Iris pigment epithelial cell (primary cell): ENCODE measurements around the gene CALML6.
"Not testable (repeated sequence)": the region's sequence is repeated elsewhere in the genome, so short reads cannot be mapped to it uniquely, and the experiment has no call there.

Source experiments
- DNase-seq: peaks from one replicate; pipeline ENCODE4 v3.0.0-alpha.2; 2011; ENCODE audit warnings: low read depth

Gene CALML6

GRCh38 chr1:1925437-1926345 lies 10.6 kb downstream of the CALML6 start:
- DNase-seq: no peak

DNA sequence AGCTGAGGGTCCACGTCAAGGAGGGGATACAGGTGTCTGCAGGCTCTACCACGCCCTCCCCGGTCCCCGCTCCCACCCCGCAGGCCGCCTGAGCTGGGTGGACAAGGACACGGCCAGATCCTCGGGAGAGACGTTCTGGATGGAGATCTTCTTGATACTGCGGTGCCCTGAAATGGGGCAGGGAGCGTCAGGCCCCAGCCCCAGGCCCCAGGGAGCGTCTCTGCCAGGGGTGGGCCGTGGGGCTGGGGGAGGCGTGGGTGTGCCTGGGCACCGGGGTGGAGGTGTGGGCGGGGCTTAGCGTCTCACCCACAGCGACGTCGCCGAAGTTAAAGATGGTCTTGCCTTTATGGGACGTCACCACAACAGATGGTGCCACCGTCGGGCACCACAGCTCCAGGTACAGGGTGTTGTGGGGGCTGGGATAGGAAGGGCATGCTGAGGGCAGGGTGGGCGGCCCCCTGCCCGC lies 11.3 kb downstream of the CALML6 start:
- DNase-seq: no peak

DNA sequence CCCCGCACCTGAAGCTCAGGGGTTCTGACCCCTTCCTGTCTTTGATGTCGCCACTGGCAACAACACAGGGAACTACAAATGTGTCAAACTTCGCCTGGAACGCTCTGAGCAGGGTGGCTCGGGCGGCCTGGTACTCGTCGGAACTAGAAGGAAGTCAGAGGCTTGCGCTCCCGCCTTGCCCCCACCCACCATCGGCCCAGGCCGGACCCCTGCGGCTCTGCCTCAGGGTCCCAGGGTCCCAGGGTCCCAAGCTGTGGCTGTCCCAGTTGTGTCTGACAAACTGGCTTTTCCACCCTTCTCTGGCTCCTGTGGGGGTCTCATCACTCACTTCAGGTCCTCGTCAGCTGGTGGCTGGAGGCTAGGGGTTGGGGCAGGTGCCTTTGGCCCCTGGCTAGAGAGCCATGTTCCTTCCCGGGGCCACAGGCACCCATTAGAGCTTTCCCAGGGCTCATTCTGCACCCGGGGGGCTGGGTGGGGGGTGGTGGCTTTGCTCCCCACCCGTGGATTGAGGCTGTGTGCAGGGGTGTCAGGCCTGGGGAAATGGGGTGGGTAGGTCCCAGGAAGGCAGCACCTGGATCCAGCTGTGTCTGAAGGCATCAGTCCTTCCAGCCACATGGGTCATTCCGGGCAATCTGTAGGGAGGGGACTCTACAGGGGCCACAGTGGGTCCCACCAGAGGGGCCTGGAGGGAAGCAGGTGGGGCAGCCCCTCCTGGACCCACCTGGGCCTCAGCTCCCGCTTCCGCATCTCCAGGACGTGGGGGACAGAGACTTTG lies 12.0 kb downstream of the CALML6 start:
- no peak for DNase-seq

GRCh38 chr1:1927751-1928150 lies 12.7 kb downstream of the CALML6 start:
- no peak for DNase-seq

DNA sequence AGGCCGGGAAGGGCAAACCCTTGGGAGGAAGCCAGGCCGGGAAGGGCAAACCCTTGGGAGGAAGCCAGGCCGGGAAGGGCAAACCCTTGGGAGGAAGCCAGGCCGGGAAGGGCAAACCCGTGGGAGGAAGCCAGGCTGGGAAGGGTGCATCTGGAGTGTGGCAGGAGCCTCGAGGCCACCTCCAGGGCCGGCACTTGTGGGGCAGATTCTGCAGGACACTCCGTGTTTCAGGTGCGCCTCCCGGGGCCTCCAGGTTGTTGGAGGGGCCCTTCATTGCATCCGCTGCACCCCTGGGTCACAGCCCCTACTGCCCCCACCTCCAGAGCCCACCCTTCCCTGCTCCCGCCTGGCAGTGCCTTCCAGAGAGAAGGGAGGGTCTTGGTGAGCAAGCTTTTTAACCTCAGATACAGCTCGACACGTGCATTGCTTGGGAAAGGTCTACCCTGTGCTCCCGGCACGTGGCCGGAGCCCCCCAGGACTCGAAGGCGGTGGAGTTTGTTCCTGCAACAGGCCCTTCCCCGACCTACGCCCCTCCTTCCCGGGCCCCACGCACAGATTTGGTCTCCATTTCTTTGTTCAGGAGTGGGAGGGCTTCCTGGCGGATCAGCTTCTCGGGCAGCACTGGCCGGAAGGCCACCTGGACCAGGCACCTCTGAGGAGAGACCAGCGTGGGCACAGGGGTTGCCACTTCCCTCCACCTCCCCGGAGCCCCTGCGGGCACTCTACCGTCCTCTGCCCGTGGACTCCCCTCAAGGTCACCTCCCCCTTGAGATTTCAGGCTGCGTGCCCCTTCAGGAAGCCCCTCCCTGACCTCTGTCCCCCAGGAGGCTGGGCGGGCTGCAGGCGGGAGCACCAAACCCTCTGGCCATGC lies 13.4 kb downstream of the CALML6 start:
- DNase-seq: no peak

GRCh38 chr1:1929102-1929638 lies 14.1 kb downstream of the CALML6 start:
- DNase-seq: no peak

DNA sequence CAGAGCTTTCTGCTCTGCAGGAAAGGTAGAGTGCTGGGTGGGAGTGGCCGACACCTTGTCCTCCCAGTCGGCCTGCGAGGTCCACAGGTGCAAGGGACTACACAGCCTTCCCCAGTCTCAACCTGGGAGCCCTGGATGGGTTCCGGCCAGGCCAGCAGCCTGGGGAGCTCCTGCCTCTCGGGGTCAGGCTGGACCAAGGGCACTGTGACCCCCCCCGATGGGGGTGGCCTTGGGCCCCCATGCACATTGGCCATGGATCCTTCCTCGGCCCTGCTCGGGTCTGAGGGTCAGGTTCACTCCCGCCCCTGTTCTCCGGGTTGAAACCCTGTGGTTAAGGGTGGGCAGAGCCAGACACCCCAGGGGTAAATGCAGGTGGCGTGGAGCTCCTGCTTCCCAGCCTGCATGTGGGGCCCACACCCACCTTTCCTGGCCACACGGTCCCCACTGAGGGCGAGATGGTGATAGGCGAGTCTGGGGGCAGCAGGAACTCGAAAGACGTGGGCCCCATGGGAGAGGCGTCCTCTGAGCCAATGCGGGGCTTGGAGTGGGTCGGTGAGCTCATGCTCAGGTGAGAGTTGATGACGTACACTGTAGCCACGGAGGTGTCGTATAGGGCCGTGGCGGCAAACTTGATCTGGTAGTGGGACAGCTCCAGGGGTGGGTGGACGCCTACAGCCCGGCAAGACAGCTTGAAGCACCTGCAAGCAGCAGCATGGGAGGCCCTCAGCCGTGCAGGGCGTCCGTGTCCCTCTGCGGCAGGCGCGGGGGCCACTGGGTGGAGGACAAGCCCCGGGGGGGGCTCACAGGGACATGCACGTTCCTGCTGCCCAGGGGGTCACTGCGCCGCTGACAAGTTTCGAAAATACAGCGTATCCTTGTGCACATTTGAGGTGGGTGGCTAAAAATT lies 14.8 kb downstream of the CALML6 start:
- DNase-seq: no peak

DNA sequence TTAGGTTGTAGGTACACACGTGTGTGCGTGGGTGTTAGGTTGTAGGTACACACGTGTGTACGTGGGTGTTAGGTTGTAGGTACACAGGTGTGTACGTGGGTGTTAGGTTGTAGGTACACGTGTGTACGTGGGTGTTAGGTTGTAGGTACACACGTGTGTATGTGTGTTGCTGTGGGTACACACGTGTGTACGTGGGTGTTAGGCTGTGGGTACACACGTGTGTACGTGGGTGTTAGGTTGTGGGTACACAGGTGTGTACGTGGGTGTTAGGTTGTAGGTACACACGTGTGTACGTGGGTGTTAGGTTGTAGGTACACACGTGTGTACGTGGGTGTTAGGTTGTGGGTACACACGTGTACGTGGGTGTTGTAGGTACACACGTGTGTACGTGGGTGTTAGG lies 19.8 kb downstream of the CALML6 start:
- not testable (repeated sequence) for DNase-seq

DNA sequence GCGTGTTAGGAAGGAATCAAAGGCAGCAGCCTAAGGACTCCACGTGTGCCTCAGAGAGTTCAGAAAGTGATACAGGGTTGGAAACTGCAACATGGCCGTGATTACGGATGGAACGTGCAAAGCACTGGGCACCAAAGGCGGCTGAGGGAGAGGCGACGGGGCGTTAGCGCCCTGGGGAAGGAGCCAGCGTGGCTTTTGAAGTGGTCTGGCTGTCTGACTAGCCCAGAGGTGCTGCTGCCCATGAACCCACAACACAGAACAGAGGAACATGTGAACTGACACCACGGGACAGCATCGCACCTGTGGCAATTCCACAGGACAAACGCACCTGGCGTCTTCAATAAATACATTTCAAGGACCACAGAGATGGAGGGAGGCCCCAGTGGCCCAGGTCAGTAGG lies 22.0 kb downstream of the CALML6 start:
- no peak for DNase-seq

GRCh38 chr1:1937549-1938275 lies 22.7 kb downstream of the CALML6 start:
- DNase-seq: no peak

DNA sequence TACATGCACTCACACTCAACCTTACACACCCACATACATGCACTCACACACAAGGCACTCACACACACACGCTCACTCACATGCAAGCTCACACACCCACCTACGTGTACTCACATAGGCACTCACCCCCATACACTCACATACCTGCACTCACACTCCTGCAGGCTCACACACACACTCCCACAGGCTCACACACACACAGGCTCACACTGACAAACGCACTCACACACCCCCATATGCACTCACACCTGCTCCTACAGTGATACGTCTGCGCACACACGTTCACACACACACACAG lies 23.2 kb downstream of the CALML6 start:
- DNase-seq: no peak

- DNase-seq: no peak
These were observed 23.7 kb downstream of the CALML6 start for GRCh38 chr1:1938613-1939295.

DNA sequence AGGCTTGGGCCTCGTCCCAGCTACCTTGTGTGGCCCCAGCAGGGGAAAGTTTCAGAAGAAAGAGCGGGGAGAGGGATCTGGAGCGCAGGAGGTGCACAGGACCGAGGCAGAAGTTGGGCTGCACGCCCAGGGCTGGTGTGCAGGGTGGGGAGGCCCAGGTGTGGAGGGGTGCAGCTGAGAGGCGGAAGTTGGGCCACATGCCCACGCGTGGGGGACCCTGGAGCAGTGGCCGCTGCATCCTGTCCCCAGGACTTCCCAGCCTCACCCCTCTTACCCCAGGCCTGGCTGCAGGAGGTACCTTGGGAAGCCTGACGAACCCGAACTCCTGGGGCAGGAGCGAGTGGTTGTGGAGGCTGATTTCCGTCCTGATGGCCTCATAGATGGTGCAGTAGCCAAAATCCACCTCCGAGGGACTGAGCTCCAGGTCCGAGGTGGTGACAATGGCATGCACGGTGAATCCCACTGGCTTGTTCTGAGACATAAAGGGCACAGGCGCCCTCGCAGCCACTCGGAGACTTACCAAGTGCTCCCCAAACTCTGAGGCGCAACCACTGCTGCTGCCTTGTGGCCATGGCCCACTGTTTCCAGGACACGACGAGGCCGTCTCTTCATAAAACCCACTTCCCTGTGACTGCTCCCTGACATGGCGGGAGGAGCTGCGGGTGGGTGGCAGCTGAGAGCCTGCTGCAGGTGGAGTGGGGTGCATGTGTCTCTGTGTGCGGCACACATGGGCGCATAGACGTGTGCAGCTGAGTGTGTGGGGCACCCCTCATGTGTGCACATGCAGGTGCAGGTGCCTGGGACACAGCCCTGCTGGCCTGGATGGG lies 24.4 kb downstream of the CALML6 start:
- no peak for DNase-seq

DNA sequence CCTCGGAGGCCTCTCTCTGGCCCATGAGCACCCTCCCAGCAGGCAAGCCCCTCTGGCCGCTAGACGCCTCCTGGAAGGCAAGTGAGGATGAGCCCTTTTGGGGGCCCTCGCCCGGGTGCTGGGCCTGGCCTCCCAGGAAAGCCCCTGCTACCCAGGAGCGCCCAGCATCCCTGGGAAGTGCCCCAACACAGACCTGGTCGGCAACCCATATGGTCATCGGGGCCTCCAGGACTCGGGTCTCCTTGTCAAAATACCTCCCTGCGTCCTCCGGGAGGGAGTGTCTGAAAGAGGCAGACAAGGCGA lies 25.0 kb downstream of the CALML6 start:
- no peak for DNase-seq

DNA sequence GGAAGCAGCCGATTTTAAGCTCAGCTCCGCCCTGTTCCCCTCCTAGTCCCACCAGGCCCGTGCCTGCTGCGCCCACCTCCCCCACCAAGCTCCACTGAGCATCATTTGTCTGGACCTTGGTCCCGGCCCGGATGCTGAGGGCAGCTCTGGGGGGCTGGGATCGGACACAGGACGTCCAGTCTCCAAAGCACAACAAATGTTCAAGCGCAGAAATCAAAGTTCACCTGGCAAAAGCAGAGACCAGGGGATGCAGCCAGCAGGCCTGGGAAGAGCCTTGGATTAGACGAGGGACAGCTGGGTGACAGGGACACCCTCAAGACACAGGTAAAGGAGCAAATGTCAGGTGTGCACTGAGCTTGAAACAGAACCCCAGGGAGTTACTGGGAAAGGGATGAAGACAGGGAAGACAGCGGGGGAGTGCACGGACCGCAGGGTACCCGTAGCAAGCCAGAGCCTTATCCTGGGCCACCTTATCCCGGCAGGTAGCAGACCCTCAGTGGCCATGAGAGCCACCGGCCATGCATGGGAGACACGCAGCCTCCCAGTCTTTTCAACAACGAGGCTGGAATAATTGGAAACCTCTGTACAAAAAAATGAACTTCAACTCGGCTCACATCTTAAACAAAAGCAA lies 26.3 kb downstream of the CALML6 start:
- DNase-seq: no peak

- no peak for DNase-seq
These were observed 27.1 kb downstream of the CALML6 start for GRCh38 chr1:1941868-1942752.
